ENCODE measurements around the gene APBA1.

GRCh38 chr9:69494763-69495162, 177.4 kb downstream of the APBA1 start:
- TF ChIP-seq POLR2A (IDR thresholded peaks at IDR 0.05; ENCODE audit: low read depth, low read length) (no peak), POLR2AphosphoS5 (IDR thresholded peaks at IDR 0.05; ENCODE audit: low read depth, low read length) (no peak), TAF1 (IDR thresholded peaks at IDR 0.05; ENCODE audit: low read depth, low read length) (no peak)
